GM20000 (cell line): ENCODE data around the gene BTBD9.
"Not testable (repeated sequence)": the region's sequence is repeated elsewhere in the genome, so short reads cannot be mapped to it uniquely, and the experiment has no call there.

ENCODE experiments used
- DNase-seq: peaks from one replicate; pipeline ENCODE4 v3.0.0; 2012; ENCODE audit warnings: low spot score
- CTCF ChIP-seq: IDR thresholded peaks from 2 replicates; pipeline ENCODE4 v1.5.1; 2012; ENCODE audit warnings: mild to moderate bottlenecking, control low read depth; ENCODE audit errors: extremely low read depth, missing control alignments

Gene BTBD9

GRCh38 chr6:38634518-38634917 lies 5.2 kb downstream of the BTBD9 start:
- DNase-seq, result no peak
- TF ChIP-seq CTCF, result no peak

DNA sequence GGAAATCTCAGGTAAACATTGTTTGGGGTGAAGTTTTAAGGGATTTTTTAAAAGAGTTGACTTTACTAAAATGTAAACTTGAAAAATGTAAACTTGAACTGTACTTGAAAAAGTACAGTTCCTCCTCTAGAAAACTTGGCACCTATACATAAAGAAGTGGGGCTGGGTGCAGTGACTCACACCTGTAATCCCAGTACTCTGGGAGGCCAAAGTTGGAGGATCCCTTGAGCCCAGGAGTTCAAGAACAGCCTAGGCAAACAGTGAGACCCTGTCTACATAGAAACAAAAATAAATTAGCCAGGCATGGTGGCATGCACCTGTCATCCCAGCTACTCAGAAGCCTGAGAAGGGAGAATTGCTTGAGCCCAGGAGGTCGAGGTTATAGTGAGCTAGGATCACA lies 7.2 kb downstream of the BTBD9 start:
- TF ChIP-seq CTCF, result no peak
- no peak for DNase-seq

GRCh38 chr6:38631186-38631783 lies 8.4 kb downstream of the BTBD9 start:
- DNase-seq, result no peak
- no peak for TF ChIP-seq CTCF

DNA sequence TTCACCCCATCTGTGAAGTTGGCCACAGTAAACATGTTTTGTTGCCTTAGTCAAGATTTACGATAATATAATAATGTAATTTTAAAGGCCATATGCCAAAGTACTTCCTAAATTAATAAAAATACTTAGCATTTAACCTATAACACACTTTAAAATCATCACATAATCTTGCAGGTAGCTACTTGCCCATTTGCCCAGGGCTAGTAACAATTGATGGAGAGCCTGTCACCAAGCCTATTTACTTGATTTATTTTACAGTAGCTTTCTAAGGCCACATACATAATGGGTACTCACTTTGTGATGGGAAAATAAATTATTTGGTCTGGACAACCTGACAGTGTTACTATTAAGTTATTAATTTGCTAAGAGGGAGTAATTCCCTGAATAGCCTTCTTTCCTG lies 14.5 kb downstream of the BTBD9 start:
- no peak for DNase-seq
- no peak for TF ChIP-seq CTCF

- not testable (repeated sequence) for DNase-seq
These were observed 20.4 kb downstream of the BTBD9 start for GRCh38 chr6:38619342-38619741.

DNA sequence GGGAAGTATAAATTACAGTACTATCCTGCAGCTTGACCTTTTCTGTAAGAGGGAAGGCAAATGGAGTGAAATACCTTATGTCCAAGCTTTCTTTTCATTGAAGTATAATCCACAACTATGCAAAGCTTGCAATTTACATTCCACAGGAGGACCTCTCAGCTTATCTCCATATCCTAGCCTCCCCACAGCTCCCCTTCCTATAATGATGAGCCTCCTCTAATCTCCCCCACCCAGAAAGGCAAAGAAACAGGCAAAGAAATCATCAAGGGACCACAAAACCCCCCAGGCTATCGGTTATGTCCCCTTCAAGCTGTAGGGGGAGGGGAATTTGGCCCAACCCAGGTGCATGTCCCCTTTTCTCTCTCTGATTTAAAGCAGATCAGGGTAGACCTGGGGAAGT lies 21.4 kb downstream of the BTBD9 start:
- not testable (repeated sequence) for DNase-seq

GRCh38 chr6:38617856-38618255 lies 21.9 kb downstream of the BTBD9 start:
- no peak for TF ChIP-seq CTCF

GRCh38 chr6:38612143-38612965 lies 27.4 kb downstream of the BTBD9 start:
- no peak for DNase-seq
- TF ChIP-seq CTCF, result no peak

More at GRCh38 chr6:38617856-38618255, 21.9 kb downstream of the BTBD9 start:
- DNase-seq, result no peak
